NCI-H2196 treated with DMSO at 0.1 percent for 48 hours (cell line): Measurements from ENCODE around the gene ARCN1.
A peak's percentile ranks its signal among the peaks of the same experiment; 100 is the strongest.

Experiments
- DNase-seq: peaks from one replicate; lab custom pipeline; 2025; ENCODE audit not compliant: unreplicated experiment; lab: John Stamatoyannopoulos, UW

ARCN1 gene

DNA sequence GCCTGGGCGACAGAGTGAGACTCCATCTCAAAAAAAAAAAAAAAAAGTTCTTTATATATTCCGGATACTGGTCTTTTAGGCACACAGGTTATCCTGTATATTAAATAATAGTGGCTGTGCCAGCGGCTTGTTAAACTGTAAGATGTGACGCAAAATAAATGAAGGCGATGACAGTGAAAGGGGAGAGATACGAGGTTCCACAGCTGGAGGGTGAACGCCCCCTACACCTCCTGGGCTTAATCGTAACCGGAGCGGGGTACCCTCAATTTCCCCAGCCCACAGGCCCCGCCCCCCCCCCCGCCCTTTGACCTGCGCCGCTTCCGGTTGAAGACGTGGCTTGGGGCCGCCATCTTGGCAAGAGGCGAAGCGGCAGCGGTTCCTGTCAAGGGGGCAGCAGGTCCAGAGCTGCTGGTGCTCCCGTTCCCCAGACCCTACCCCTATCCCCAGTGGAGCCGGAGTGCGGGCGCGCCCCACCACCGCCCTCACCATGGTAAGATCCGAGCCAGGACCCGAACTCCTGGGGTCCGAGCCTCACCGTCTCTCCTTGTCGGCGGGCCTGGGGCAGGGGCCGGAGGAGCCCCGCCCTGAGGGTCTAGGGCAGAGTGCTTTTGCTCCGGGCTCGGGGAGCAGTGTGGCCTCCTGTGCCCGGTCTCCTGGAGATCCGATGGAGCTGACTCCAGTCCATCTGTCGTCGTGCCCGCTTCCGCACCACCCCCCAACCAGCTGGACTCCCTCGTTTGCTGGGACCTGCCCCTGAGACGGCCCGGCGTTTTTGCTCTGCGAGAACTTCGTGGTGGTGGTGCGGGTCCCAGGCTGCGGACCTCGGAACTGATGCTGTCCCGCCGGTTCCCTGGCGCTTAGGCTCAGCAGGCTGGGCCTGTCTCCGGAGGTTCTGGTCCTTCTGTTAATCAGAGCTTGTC is at the start of gene ARCN1:
Gene ARCN1 (plus strand): TSS at position 349 of the 920 bp plus-strand sequence. CDS start 139 bp downstream, at position 488.
- peak; percentile 53 for DNase-seq

DNA sequence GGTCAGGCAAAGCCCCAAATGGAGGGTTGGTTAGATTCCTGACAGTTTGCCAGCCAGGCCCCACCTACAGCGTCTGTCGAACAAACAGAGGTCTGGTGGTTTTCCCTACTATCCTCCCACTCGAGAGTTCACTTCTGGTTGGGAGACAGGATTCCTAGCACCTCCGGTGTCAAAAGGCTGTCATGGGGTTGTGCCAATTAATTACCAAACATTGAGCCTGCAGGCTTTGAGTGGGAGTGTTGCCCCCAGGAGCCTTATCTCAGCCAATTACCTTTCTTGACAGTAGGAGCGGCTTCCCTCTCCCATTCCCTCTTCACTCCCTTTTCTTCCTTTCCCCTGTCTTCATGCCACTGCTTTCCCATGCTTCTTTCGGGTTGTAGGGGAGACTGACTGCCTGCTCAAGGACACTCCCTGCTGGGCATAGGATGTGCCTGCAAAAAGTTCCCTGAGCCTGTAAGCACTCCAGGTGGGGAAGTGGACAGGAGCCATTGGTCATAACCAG is 49.6 kb upstream of the ARCN1 start:
- DNase-seq = no peak

DNA sequence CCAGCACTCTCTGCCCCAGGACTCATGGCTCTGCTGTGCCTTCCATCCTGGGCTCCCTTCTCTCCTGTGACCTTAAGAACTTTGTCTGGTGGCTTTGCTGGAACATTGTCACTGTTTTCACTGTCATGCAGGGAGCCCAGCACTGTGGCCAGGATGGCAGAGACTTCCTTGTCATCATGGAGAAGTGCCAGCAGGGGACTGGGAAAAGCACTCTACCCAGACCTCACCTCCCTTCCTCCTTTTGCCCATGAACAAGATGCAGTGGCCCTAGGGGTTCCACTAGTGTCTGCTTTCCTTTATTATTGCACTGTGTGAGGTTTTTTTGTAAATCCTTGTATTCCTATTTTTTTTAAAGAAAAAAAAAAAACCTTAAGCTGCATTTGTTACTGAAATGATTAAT is 47.9 kb upstream of the ARCN1 start:
- DNase-seq = no peak

DNA sequence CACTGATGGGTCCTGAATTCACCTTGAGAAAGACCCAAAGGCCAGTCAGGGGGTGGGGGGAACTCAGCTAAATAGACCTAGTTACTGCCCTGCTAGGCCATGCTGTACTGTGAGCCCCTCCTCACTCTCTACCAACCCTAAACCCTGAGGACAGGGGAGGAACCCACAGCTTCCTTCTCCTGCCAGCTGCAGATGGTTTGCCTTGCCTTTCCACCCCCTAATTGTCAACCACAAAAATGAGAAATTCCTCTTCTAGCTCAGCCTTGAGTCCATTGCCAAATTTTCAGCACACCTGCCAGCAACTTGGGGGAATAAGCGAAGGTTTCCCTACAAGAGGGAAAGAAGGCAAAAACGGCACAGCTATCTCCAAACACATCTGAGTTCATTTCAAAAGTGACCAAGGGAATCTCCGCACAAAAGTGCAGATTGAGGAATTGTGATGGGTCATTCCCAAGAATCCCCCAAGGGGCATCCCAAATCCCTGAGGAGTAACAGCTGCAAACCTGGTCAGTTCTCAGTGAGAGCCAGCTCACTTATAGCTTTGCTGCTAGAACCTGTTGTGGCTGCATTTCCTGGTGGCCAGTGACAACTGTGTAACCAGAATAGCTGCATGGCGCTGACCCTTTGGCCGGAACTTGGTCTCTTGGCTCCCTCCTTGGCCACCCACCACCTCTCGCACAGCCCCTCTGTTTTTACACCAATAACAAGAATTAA is 47.3 kb upstream of the ARCN1 start:
- DNase-seq = no peak

DNA sequence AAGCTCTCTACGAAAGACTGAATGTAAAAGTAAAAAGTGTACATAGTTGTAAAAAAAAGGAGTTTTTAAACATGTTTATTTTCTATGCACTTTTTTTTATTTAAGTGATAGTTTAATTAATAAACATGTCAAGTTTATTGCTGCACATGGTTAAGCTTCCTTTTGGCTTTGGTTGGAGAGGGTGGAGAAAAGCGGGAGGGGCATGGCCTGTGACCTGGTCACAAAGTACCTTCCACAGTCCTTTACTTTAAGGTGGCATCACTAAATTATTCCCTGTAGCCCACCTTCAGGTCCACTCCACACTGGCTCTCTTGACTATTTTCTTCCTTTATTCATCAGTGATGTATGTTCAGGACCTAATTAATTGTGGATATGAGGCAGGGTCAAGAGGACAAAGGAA is 45.5 kb upstream of the ARCN1 start:
- DNase-seq = no peak

DNA sequence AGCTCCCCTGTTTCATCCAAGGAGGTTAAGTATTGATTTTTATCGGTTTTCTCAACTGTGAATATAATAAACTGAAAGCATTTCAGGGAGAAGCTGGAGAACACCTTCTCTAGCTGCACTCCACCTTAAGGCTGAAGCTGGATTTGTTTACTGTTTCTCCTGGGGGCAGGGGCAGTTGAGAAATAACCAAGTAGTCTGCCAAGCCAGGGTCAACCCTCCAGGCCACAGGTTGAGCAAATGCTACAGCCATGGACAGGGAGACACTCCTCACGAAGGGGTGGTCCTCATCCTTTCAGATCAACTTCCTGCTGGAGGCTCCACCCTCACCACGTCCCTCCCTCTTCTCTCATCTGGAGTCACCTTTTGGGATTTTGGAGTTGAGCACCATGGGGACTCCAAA is 45.1 kb upstream of the ARCN1 start, which contains the start of gene TTC36:
Gene TTC36 (plus strand): TSS at position 366 of the 400 bp plus-strand sequence. CDS start 21 bp downstream, at position 387.
- DNase-seq = no peak

DNA sequence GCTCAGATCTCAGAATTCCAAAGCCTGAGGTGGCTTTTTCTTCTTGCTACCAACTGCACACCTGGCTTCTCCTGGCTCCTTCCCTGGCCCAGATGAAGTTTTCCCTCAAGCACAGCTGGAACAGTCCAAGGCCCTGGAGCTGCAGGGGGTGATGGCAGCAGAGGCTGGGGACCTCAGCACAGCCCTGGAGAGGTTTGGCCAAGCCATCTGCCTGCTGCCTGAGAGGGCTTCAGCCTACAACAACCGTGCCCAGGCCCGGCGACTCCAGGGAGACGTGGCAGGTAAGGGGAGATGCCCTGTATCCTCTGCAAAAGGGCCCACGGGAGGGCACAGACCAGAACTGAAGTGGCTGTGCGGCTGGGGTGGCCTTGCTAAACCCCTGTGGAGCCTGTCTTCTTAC is 43.7 kb upstream of the ARCN1 start:
- no peak for DNase-seq

DNA sequence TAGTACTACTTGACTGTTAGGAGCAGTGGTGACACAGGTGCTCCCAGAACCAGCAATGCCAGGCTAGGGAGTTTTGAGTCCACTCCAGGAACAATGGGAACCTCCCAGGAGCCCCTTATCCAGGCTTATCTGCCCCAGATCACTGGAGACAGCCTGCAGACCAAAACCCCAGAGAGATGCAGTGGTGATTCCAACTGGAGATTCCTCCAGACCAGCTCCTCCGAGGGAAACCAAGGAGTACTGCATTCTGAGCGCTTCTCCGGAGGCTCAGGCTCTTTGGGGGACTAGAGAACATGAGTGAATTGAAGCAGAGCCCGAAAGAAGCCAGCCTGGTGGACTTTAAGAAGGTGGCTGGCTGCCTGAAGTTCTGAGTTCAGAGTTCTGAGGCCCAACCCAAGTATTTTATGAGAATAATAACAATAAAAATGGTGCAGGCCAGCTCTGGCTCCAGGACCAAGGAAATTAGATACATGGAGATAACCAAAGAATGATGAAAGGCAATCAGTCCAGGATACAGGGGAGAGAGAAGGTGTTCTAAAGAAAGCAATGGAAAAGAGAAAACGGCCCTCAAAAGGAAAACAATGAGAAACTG is 42.5 kb upstream of the ARCN1 start:
- DNase-seq = no peak

DNA sequence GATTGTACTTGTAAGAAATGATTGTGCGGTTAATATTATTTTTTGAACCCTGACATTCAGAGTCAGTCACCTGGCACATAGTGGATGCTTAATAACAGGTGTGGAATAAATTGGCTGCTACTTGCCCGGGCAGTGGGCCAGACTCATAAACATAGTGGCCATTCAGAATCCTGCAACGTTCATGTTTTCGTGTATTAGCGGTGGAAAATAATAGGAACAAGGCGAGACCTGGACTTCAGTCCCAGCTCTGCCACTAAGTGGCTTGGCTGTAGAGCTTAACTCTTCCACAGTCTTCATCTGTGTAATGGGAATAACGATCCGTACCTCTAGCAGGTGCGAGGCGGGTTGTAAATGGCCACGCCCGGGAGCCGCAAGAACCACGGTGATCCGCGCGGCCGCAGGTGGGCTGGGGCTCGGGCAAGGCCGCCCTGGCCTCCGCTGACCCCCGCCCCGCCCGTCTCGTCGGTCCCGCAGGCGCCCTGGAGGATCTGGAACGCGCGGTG is 42.0 kb upstream of the ARCN1 start:
- peak; percentile 62 for DNase-seq

DNA sequence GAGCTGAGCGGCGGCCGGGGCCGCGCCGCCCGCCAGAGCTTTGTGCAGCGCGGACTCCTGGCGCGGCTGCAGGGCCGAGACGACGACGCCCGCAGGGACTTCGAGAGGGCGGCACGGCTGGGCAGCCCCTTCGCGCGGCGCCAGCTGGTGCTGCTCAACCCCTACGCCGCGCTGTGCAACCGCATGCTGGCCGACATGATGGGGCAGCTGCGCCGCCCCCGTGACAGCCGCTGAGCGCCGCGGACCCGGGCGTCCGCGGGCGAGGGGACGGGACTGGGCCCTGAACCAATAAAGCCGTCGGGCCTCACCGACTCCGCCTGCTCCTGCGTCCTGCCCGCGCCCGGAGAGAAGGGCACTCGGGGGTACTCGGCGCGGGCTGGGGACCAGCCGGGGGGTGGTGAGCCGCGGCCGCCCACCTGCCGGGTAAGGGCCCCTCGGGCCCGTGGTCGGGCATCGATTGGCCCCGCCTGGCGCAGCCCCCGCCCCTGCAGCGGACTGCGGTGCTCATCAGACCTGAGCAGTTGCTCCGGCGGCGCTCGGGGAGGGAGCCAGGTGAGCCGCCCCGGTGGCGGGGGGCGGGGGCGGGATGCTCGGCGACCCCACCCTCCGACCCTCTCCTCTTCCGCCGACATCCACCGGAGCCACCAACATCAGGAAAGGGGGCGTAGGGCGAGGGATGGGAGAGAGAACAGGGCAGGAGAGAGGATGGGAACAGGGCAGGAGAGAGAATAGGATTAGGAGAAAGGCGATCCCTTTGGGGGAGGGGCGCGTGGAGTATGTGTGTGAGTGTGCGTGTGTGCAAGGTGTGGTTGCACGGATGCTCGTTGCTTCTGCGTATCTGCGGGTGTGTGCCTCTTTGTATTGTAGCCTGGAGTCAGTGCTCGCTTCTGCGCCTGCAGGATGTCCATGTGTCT is 41.3 kb upstream of the ARCN1 start, which contains the start of gene TMEM25:
Gene TMEM25 (plus strand): TSS at position 510 of the 914 bp plus-strand sequence. CDS start 610 bp downstream, outside the sequence.
- DNase-seq = peak; percentile 50

DNA sequence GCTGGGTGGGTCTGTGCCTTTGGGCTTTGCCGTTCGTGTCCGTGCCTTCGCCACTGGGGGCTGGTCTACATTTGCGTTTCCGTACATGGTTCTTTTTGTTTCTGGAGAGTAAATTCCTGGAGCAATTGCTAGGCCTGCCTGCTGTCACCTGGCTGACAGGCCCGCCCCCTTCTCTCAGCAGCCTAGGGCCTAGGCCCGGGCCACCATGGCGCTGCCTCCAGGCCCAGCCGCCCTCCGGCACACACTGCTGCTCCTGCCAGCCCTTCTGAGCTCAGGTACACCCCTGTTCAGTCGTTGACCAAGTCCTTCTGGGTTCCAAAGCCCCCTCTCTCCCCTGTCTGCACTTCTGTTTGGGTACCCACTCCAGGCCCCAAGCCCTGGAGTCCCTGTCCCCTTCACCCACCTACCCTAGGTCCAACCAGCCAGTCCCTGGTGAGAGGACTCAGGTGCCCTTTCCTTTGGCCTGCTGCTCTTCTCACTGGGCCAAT is 40.6 kb upstream of the ARCN1 start:
- DNase-seq = no peak

DNA sequence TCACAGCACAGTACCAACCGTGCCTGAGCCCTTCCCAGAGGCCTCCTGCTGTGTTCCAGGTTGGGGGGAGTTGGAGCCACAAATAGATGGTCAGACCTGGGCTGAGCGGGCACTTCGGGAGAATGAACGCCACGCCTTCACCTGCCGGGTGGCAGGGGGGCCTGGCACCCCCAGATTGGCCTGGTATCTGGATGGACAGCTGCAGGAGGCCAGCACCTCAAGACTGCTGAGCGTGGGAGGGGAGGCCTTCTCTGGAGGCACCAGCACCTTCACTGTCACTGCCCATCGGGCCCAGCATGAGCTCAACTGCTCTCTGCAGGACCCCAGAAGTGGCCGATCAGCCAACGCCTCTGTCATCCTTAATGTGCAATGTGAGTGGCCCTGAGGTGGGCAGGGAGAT is 40.1 kb upstream of the ARCN1 start:
- no peak for DNase-seq

DNA sequence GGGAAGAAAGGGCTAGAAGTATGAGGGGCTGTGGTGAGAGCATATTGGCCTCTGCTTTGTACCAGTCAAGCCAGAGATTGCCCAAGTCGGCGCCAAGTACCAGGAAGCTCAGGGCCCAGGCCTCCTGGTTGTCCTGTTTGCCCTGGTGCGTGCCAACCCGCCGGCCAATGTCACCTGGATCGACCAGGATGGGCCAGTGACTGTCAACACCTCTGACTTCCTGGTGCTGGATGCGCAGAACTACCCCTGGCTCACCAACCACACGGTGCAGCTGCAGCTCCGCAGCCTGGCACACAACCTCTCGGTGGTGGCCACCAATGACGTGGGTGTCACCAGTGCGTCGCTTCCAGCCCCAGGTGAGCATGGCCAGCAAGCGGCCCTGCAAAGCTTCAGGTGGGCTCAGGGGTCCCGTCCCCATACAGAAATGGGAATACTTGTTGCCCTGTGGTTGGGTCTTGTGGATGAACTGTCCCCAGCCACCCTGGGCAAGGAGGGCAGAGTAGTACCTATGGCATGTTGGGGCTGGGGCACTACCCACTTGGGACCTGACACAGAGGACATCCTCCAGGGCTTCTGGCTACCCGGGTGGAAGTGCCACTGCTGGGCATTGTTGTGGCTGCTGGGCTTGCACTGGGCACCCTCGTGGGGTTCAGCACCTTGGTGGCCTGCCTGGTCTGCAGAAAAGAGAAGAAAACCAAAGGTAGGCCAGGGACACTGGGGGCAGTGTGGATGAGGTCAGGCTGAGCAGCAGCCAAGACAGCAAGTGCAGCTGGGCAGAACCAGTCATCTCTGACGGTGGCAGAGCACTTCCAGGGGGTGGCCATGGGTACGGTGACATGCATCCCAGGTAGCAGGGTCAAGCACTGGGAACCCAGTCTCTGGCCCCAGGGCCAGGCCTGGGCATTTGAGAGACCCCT is 39.1 kb upstream of the ARCN1 start:
- no peak for DNase-seq

DNA sequence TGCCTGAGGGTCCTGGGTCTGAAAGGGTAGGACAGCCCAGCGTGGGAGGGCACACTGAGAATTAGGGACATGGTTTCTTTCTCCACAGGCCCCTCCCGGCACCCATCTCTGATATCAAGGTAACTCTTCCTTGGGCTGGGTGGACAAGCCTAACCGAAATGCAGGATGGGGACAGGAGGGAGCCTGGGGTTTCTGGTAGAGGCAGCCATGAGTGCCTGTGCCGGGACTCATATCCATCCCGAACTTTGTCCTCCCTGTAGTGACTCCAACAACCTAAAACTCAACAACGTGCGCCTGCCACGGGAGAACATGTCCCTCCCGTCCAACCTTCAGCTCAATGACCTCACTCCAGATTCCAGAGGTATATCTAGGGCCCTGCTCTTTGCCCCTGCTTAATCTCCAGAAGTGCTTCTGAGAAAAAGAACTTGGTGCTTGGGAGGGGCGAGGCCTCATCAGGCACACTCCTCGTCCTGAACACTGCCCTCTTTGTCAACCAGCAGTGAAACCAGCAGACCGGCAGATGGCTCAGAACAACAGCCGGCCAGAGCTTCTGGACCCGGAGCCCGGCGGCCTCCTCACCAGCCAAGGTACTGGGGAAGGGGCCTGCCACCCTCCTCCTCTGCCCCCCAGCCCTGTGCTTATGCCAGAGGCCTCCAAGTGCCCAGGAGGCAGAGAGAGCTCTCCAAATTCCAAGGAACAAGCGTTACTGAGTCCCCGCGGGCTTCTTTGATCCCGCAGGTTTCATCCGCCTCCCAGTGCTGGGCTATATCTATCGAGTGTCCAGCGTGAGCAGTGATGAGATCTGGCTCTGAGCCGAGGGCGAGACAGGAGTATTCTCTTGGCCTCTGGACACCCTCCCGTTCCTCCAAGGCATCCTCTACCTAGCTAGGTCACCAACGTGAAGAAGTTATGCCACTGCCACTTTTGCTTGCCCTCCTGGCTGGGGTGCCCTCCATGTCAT is 38.2 kb upstream of the ARCN1 start:
- no peak for DNase-seq

DNA sequence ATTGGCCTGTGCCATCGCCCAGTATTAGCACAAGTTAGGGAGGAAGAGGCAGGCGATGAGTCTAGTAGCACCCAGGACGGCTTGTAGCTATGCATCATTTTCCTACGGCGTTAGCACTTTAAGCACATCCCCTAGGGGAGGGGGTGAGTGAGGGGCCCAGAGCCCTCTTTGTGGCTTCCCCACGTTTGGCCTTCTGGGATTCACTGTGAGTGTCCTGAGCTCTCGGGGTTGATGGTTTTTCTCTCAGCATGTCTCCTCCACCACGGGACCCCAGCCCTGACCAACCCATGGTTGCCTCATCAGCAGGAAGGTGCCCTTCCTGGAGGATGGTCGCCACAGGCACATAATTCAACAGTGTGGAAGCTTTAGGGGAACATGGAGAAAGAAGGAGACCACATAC is 36.9 kb upstream of the ARCN1 start:
- no peak for DNase-seq

DNA sequence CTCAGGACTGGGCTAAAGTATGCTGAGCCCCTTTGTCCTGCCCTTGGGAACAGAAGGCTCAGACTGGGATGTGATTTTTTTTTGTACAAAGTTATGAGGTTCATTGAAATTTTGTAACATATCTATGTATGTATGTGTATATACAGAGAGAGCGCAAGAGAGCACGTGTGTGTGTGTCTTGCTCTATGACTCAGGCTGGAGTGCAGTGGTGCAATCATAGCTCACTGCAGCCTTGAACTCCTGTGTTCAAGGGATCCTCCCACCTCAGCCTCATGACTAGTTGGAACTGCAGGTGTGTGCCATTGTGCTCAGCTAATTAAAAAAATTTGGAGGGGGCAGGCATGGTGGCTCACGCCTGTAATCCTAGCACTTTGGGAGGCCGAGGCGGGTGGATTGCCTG is 35.5 kb upstream of the ARCN1 start:
- no peak for DNase-seq

DNA sequence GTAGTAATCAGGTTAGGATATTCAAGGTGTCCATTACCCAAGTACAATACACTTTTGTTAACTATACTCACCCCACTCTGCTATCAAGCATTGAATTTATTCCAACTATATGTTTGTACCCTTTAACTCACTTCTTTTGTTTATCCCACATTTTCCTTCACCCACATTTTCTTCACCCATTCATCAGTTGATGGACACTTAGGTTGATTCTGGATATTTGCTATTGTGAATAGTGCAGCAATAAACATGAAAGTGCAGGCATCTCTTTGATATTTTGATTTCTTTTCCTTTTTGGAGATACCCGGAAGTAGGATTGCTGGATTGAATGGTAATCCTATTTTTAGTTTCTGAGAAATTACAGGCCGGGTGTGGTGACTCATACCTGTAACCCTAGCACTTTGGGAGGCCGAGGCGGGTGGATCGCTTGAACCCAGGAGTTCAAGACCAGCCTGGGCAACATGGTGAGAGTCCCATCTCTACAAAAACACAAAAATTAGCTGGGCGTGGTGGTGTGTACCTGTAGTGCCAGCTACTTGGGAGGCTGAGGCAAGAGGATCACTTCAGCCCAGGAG is 34.7 kb upstream of the ARCN1 start:
- DNase-seq = no peak
